ENCODE data around the gene JSRP1. TPM values are rescaled to one million over a fixed set of nuclear protein-coding genes. Genes with fewer than 3 reads are reported as not detected.
A peak's percentile ranks its signal among the peaks of the same experiment; 100 is the strongest.

Gene JSRP1
- total RNA-seq, 1 experiment from 2014 or later = 40.1 TPM

GRCh38 chr19:2261438-2262172, 5.4 kb upstream of the JSRP1 start:
- H3K4me3 ChIP-seq = no peak overlapping the region
- no peak overlapping the region for H3K27ac ChIP-seq
- H3K4me1 ChIP-seq = peaks cover 7% of the 10 kb centered on the region; the same call in 1 of the 2 replicates
- H3K9me3 ChIP-seq (replicated peaks) = no peaks in the 10 kb centered on the region
- H3K27me3 ChIP-seq = no peaks in the 10 kb centered on the region
- no peaks in the 10 kb centered on the region for H3K36me3 ChIP-seq
- DNase-seq = peak in 1 of 2 experiments; percentile 54

DNA sequence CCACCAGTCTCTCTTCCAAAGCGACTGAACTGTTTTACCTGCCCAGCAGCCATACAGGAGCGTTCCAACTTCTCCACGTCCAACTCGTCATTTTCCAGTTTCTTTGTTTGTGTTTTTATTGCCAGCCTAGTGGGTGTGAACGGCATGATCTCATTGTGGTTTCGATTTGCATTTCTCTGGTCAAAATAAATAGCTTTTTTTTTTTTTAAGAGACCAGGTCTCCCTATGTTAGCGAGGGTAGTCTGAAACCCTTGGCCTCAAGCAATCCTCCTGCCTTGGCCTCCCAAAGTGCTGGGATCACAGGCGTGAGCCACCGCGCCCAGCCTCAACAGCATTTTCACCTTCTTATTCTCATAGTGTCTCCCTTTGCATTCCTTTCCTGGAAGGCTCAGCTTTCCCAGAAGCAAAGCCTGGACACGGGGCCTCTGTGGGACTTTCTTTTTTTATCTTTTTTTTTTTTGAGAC, 4.2 kb upstream of the JSRP1 start:
- Histone ChIP-seq H3K36me3 (no peaks in the 10 kb centered on the region), H3K4me3 (no peak overlapping the region)
- no peak for DNase-seq

DNA sequence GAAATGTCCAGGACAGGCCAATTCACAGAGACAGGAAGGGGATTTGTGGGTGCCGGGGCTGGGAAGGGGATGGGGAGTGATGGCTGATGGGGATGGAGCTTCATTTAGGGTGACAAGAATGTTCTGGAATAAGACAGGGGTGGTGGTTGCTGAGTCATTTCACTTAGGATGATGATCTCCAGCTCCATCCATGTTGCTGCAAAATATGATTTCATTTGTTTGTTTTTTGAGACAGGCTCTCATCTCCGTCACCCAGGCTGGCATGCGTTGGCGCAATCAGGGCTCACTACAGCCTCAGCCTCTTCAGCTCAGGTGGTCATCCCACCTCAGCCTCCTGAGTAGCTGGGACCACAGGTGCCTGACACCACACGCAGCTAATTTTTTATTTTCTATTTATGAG, 3.1 kb upstream of the JSRP1 start:
- no peak for DNase-seq
- Histone ChIP-seq H3K9me3 (replicated peaks) (no peaks in the 10 kb centered on the region), H3K4me1 (peaks cover 16% of the 10 kb centered on the region), H3K27ac (no peak overlapping the region), H3K36me3 (no peaks in the 10 kb centered on the region), H3K4me3 (no peak overlapping the region), H3K27me3 (no peaks in the 10 kb centered on the region)

More for the DNA sequence above, 4.2 kb upstream of the JSRP1 start:
- peaks cover 10% of the 10 kb centered on the region; the same call in 1 of the 2 replicates for H3K4me1 ChIP-seq
- H3K27me3 ChIP-seq = no peaks in the 10 kb centered on the region
- no peaks in the 10 kb centered on the region for H3K9me3 ChIP-seq (replicated peaks)
- no peak overlapping the region for H3K27ac ChIP-seq

DNA sequence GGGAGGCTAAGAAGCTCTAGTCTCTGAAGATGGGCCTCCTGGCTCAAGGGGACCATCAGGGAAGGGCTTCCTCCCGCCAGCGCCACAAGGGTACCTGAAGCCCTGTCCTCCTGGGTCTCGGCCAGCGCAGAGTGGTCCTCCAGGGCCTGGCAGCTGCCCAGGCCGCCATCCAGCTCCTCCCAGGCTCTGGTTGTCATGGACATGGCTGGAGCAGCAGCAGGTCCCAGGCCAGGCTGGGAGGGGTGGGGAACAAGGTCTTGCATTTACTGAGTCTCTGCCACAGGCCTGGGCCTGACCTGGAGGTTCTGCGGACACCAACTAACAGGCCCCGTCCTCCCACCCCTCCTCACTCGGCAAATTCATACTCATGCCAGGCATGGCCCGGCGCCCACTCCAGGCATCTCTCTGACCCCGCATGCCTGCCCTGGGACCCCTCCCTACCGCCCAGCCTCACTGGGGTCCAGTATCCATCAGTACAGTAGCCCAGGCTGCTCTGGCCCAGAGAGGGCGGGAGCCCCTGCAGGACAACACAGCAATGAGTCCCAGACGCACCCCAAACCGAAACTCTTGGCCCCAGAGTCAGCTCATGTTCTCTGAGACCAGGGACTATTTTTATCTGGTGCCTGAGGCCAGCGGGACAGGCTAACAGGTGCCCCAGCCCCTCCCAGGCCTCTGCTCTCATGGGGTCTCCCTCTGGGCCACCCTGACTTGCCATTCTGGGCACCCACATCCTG, 938 bp downstream of the JSRP1 start:
- DNase-seq = peak; percentile 71 to 75
- Histone ChIP-seq H3K27me3 (no peaks in the 10 kb centered on the region), H3K4me3 (peak overlapping the region; percentile 64), H3K36me3 (peaks cover 18% of the 10 kb centered on the region), H3K4me1 (peaks cover 16% of the 10 kb centered on the region), H3K27ac (peak overlapping the region; percentile 96), H3K9me3 (replicated peaks) (no peaks in the 10 kb centered on the region)

- Histone ChIP-seq H3K27ac (no peak overlapping the region), H3K4me3 (no peak overlapping the region), H3K4me1 (peaks cover 16% of the 10 kb centered on the region), H3K9me3 (replicated peaks) (no peaks in the 10 kb centered on the region), H3K36me3 (peaks cover 26% of the 10 kb centered on the region), H3K27me3 (no peaks in the 10 kb centered on the region)
- DNase-seq = no peak
These were observed 1.9 kb downstream of the JSRP1 start for GRCh38 chr19:2254064-2254872.

GRCh38 chr19:2253106-2254063, 2.8 kb downstream of the JSRP1 start:
- Histone ChIP-seq H3K4me1 (peaks cover 16% of the 10 kb centered on the region), H3K27ac (no peak overlapping the region), H3K9me3 (replicated peaks) (no peaks in the 10 kb centered on the region), H3K27me3 (no peaks in the 10 kb centered on the region), H3K36me3 (peaks cover 35% of the 10 kb centered on the region), H3K4me3 (no peak overlapping the region)
- DNase-seq = no peak

DNA sequence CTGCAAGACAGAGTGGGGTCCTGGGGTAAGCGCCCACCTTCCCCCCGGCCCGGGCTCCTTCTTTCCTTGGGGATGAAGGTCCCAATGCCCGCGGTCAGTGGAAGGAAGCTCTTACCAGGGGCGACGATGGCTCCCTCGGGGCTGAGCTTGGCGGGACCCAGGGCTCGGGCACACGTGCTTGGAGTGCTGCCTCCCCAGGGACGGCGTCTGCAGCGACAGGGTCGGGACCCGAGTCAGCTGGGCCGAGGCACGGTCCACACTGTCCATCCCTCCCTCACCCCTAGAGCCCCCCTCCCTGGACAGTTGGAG, 3.5 kb downstream of the JSRP1 start:
- no peaks in the 10 kb centered on the region for H3K9me3 ChIP-seq (replicated peaks)
- DNase-seq = no peak
- no peak overlapping the region for H3K4me3 ChIP-seq
- peaks cover 35% of the 10 kb centered on the region for H3K36me3 ChIP-seq
- no peaks in the 10 kb centered on the region for H3K27me3 ChIP-seq
- no peak overlapping the region for H3K27ac ChIP-seq
- peaks cover 15% of the 10 kb centered on the region for H3K4me1 ChIP-seq

DNA sequence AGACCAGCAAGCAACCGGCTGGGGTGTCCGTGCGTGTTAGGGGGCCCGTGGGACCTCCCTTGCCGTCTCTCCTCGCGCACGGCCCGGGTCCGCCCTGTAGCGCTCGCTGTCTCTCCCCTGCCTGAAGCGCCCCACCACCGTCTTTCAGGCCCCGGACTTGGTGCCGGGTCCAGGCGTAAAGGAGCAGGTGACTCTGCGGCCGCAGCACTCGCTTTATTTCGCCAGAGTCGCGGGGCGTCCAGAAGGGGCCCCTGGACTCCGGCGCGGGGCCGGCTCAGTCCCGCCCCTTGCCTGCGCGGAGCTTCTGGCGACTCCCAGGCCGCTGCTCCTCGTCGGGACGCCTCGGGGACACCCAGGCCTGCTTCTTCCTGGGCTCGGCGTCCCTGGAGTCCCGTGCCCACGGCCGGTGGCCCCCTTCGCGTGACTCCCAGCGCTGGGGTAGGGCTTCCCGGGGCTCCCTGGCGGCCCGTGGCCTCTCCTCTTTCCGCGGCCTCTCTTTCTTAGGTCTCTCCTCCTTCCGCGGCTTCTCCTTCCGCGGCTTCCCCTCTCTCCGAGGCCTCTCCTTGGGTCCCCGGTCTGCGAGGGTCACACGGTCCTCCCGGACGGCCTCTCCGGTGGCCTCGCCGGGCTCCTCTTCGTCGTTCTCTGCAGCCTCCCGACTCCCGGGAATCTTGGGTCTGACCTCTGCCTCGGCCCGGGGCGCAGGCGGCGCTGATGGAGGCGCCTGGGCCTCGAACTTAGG, 4.0 kb downstream of the JSRP1 start:
- DNase-seq = no peak
- Histone ChIP-seq H3K9me3 (replicated peaks) (no peaks in the 10 kb centered on the region), H3K36me3 (peaks cover 40% of the 10 kb centered on the region), H3K4me1 (peaks cover 12% of the 10 kb centered on the region), H3K27ac (no peak overlapping the region), H3K4me3 (no peak overlapping the region), H3K27me3 (no peaks in the 10 kb centered on the region)

- H3K4me3 ChIP-seq = no peak overlapping the region
- DNase-seq = no peak
- peaks cover 47% of the 10 kb centered on the region for H3K36me3 ChIP-seq
- H3K27ac ChIP-seq = no peak overlapping the region
- H3K4me1 ChIP-seq = peaks cover 12% of the 10 kb centered on the region
- H3K27me3 ChIP-seq = no peaks in the 10 kb centered on the region
- H3K9me3 ChIP-seq (replicated peaks) = no peaks in the 10 kb centered on the region
These were observed 4.8 kb downstream of the JSRP1 start for GRCh38 chr19:2251106-2252054.

DNA sequence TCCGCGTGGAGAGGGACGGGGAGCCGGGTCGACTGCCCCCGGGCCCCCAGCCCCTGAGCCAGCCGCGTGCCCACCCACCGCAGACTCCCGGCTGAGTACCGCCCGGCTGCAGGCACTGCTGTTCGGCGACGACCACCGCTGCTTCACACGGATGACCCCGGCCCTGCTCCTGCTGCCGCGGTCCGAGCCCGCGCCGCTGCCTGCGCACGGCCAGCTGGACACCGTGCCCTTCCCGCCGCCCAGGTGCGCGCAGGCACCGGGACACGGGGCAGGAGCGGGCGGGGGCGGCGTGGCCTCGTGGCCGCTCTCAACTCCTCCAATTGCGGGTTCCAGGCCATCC, 5.5 kb downstream of the JSRP1 start:
- no peak overlapping the region for H3K4me3 ChIP-seq
- H3K4me1 ChIP-seq = peaks cover 10% of the 10 kb centered on the region
- no peak overlapping the region for H3K27ac ChIP-seq
- peaks cover 53% of the 10 kb centered on the region for H3K36me3 ChIP-seq
- no peak for DNase-seq
- no peaks in the 10 kb centered on the region for H3K27me3 ChIP-seq
- no peaks in the 10 kb centered on the region for H3K9me3 ChIP-seq (replicated peaks)

DNA sequence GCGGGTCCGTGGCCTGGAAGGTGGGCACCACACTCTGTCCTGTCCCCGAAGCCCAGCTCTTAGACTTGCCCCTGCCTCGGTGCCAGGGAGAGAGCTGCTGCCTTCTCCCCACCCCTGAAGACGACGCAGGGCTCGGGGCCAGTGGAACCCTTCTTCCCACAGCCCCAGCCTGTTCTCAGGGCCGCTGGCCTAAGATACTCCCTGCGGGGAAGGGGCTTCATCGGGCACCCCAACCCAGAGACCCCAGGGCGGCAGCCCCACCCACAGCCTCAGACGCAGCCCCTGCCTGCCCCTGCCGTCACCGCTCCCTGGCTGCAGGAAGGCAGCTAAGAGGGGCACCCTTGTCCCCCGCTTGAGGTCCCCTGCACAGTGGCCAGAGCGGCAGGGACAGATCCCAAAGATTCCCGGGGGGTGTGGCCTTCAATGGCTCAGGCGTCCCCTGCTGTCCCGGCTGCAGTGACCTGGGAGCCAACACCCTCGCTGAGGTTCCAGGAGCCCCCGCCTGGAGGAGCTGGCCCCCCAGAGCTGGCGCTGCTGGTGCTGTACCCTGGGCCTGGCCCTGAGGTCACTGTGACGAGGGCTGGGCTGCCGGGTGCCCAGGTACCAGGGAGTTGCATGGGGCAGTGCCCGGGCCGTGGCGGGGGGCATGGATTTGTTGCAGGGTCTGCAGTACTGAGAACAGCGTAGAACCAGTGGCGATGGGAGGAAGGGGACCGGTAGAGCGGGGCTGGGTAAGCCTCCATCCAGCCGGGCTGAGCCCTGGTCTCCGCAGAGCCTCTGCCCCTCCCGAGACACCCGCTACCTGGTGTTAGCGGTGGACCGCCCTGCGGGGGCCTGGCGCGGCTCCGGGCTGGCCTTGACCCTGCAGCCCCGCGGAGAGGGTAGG, 6.1 kb downstream of the JSRP1 start:
- Histone ChIP-seq H3K4me3 (no peak overlapping the region), H3K27me3 (no peaks in the 10 kb centered on the region), H3K4me1 (peaks cover 4% of the 10 kb centered on the region), H3K36me3 (peaks cover 59% of the 10 kb centered on the region), H3K27ac (no peak overlapping the region), H3K9me3 (replicated peaks) (no peaks in the 10 kb centered on the region)
- no peak for DNase-seq
